WTC11 (cell line): ENCODE results near the gene RAB25. TPM values are rescaled to one million over a fixed set of nuclear protein-coding genes. Genes with fewer than 3 reads are reported as not detected.
A peak's percentile ranks its signal among the peaks of the same experiment; 100 is the strongest.

ENCODE experiments used
- ATAC-seq: fragments of 200-7000 bp; cut with Tn5 transposase; 2 replicates; pipeline ENCODE4 v1.10.0; 2021; ENCODE audit warnings: mild to moderate bottlenecking, moderate library complexity
- CTCF ChIA-PET: fragments of 300-600 bp; sonication (Branson Sonifier 250); formaldehyde crosslinking; loops from one replicate; lab custom pipeline; 2021; ENCODE audit warnings: antibody characterized with exemption; lab: Charles Lee
- POLR2A ChIA-PET: fragments of 350-600 bp; sonication (Branson Sonifier 250); formaldehyde crosslinking; loops from one replicate; lab custom pipeline; 2021; ENCODE audit warnings: antibody characterized with exemption; lab: Charles Lee
- DNase-seq: peaks from one replicate; pipeline ENCODE4 v3.0.0; 2021; ENCODE audit warnings: low spot score
- H3K27ac Mint-ChIP-seq: 2 replicates; pipeline ENCODE4 v1.8.0; 2021; ENCODE audit warnings: mixed read lengths
- H3K27me3 Mint-ChIP-seq: 2 replicates; pipeline ENCODE4 v1.8.0; 2021; ENCODE audit warnings: low read depth, mild to moderate bottlenecking, moderate library complexity, mixed read lengths
- H3K36me3 Mint-ChIP-seq: 2 replicates; pipeline ENCODE4 v1.8.0; 2021; ENCODE audit warnings: mixed read lengths
- H3K4me1 Mint-ChIP-seq: 2 replicates; pipeline ENCODE4 v1.8.0; 2022; ENCODE audit warnings: mixed read lengths
- H3K4me3 Mint-ChIP-seq: 2 replicates; pipeline ENCODE4 v1.8.0; 2021; ENCODE audit warnings: mild to moderate bottlenecking, moderate library complexity, mixed read lengths
- H3K9me3 Mint-ChIP-seq: 2 replicates; pipeline ENCODE4 v1.8.0; 2021; ENCODE audit warnings: mixed read lengths
- ARID4B ChIP-seq: sonication (generic); formaldehyde crosslinking; IDR thresholded peaks from 2 replicates; pipeline ENCODE4 v1.8.0; 2023; ENCODE audit warnings: missing genetic modification reagents, mild to moderate bottlenecking, borderline replicate concordance
- CDX4 ChIP-seq: fragments of 250-450 bp; sonication (Bioruptor Pico); IDR thresholded peaks from 2 replicates; pipeline ENCODE4 v1.9.0; 2021; ENCODE audit warnings: moderate library complexity, mild to moderate bottlenecking, inconsistent platforms, borderline replicate concordance
- ESRRA ChIP-seq: sonication (generic); formaldehyde crosslinking; IDR thresholded peaks from 2 replicates; pipeline ENCODE4 v1.8.1; 2022; ENCODE audit warnings: mild to moderate bottlenecking, missing genetic modification reagents, borderline replicate concordance
- MAX ChIP-seq: sonication (generic); formaldehyde crosslinking; IDR thresholded peaks from 2 replicates; pipeline ENCODE4 v1.8.0; 2022; ENCODE audit warnings: mild to moderate bottlenecking, missing genetic modification reagents
- NFE2L1 ChIP-seq: sonication (generic); formaldehyde crosslinking; IDR thresholded peaks from 2 replicates; pipeline ENCODE4 v1.8.1; 2023; ENCODE audit warnings: missing genetic modification reagents
- NR1H2 ChIP-seq: sonication (generic); formaldehyde crosslinking; IDR thresholded peaks from 2 replicates; pipeline ENCODE4 v1.9.0; 2021; ENCODE audit warnings: mild to moderate bottlenecking, moderate library complexity, missing genetic modification reagents
- PRRX2 ChIP-seq: fragments of 250-450 bp; sonication (Bioruptor Pico); IDR thresholded peaks from 2 replicates; pipeline ENCODE4 v1.8.0; 2021; ENCODE audit warnings: mild to moderate bottlenecking
- RORB ChIP-seq: fragments of 250-450 bp; sonication (Bioruptor Pico); IDR thresholded peaks from 2 replicates; pipeline ENCODE4 v1.9.0; 2021; ENCODE audit warnings: mild to moderate bottlenecking
- SMAD4 ChIP-seq: sonication (generic); formaldehyde crosslinking; IDR thresholded peaks from 2 replicates; pipeline ENCODE4 v1.8.0; 2022; ENCODE audit warnings: mild to moderate bottlenecking, missing genetic modification reagents
- TEAD1 ChIP-seq: sonication (generic); formaldehyde crosslinking; IDR thresholded peaks from 2 replicates; pipeline ENCODE4 v1.8.0; 2022; ENCODE audit warnings: mild to moderate bottlenecking, missing genetic modification reagents
- TP53 ChIP-seq: sonication (generic); formaldehyde crosslinking; IDR thresholded peaks from 2 replicates; pipeline ENCODE4 v1.8.1; 2023; ENCODE audit warnings: mild to moderate bottlenecking, missing genetic modification reagents
- USF1 ChIP-seq: sonication (generic); formaldehyde crosslinking; IDR thresholded peaks from 2 replicates; pipeline ENCODE4 v1.8.0; 2022; ENCODE audit warnings: mild to moderate bottlenecking, missing genetic modification reagents
- USF2 ChIP-seq: sonication (generic); formaldehyde crosslinking; IDR thresholded peaks from 2 replicates; pipeline ENCODE4 v1.8.1; 2023; ENCODE audit warnings: mild to moderate bottlenecking, missing genetic modification reagents, moderate library complexity
- ZNF396 ChIP-seq: fragments of 250-450 bp; sonication (Bioruptor Pico); IDR thresholded peaks from 2 replicates; pipeline ENCODE4 v1.8.0; 2021; ENCODE audit warnings: mild to moderate bottlenecking, moderate library complexity, borderline replicate concordance
- total RNA-seq: library from RNA; stranded (reverse); gene quantifications from 3 replicates; pipeline ENCODE4 v1.2.3, GENCODE V29; 2021
- TF ChIP-seq, protein P1 (sequence below): sonication (generic); formaldehyde crosslinking; IDR thresholded peaks from 2 replicates; pipeline ENCODE4 v1.8.1; 2023; ENCODE audit warnings: mild to moderate bottlenecking, missing genetic modification reagents

The RAB25 gene
- total RNA-seq, 1 experiment from 2014 or later: 61.9 TPM

DNA sequence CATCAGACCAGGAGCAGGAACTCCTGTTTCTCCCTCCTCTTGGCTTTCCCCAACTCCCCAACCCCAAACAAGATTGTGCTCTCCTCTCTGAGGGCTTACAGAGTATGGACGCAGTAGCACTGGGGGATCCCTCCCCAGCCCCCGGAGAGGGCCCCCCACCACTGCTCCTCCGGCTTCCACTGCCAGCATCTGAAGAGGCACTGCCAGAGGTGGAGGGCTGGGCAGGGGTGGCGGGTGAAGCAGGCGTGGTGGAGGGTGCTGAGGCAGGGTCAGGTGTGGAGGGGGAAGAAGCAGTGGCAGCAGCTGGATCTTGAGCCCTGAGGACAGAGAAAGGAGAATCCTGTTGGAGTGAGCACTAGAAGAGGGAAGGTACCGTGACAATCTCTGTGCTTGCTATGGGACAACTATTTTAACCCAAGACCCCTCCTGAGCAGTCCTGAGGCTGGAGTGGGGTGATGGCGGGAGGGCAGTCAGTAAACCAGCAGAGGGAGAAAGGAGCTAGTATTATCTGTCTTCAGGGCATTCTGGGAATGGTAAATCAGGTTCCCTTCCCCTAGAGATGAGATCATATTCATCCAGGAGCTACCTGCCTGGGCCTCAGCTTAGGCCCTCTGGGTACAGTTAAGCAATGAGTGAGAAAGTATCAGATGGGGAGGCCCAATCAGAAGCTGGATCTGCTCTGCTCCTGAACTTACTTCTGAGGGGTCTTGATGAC, 9.8 kb upstream of the RAB25 start (continued):
- TF ChIP-seq CDX4 (CRISPR knock-in tag) (no peak), SMAD4 (no peak)
- TF ChIP-seq, protein P1, sequence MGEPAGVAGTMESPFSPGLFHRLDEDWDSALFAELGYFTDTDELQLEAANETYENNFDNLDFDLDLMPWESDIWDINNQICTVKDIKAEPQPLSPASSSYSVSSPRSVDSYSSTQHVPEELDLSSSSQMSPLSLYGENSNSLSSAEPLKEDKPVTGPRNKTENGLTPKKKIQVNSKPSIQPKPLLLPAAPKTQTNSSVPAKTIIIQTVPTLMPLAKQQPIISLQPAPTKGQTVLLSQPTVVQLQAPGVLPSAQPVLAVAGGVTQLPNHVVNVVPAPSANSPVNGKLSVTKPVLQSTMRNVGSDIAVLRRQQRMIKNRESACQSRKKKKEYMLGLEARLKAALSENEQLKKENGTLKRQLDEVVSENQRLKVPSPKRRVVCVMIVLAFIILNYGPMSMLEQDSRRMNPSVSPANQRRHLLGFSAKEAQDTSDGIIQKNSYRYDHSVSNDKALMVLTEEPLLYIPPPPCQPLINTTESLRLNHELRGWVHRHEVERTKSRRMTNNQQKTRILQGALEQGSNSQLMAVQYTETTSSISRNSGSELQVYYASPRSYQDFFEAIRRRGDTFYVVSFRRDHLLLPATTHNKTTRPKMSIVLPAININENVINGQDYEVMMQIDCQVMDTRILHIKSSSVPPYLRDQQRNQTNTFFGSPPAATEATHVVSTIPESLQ (CRISPR knock-in tag): no peak
- TF ChIP-seq, all 79 proteins: peak for 0

DNA sequence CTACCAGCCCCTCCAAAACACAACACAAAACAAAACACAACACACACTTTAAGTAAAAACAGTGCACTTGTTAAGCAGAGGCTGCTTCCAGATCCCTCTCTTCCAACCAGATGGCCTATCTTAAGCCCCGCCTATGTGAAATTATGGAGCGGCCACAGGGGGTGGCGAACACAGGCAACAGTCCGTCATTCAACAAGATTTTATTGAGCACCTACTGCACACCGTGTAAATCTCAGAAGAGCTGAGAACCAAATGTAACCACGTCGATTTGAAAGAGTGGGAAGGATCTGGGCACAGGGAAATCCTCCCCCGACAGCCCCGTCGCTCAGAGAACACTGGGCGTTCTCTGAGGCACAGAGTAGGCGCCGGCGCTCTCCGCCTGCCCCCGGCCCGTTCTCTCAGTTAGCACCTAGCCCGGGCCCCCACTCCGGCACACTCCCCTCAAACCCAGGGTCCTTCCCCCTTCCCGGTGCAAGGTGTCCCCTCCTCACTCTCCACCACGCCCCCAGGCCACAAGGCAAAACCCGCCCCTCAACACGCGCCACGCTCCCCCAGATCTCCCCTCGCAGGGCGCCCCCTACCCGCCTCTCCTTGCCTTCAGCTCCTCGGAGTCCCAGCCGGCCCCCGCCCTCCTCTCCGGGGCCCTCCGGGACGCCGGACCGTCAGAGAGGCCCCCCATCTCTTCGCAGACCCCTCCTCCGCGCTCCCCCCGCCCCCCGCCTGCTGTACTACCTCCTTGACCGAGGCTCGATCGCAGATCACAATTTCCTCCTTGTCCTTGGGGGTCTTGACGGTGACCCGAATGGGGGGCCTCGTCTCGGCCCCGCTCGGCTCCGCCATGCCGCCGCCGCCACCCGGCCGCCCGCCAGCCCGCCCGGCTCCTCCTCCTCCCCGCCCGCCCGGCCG, 7.8 kb upstream of the RAB25 start:
- H3K36me3 Mint-ChIP-seq: peaks cover 26% of the 10 kb centered on the region

More for the DNA sequence above, 7.8 kb upstream of the RAB25 start:
- CTCF ChIA-PET: interaction anchor here (0.6 to 7.0 kb wide), 22 partner anchors 8 to 162 kb away, joined by 3 to 52 read pairs (median 6); partner anchors contain the start of genes ARHGEF2, MEX3A and RAB25
- Mint-ChIP-seq H3K4me3 (peak overlapping the region; percentile 98), H3K9me3 (no peaks in the 10 kb centered on the region), H3K27ac (peak overlapping the region; percentile 96), H3K27me3 (no peaks in the 10 kb centered on the region), H3K4me1 (peaks cover 15% of the 10 kb centered on the region)
- peak; percentile 91 for DNase-seq
- TF ChIP-seq TP53 (CRISPR knock-in tag) (no peak), NR1H2 (CRISPR knock-in tag) (no peak), NFE2L1 (CRISPR knock-in tag) (0 out of 2 replicates have a peak, but pooled peaks have one; percentile 41), ESRRA (CRISPR knock-in tag) (no peak), RORB (0 out of 2 replicates have a peak, but pooled peaks have one; percentile 46), PRRX2 (no peak), MAX (CRISPR knock-in tag) (peak; percentile 57; the same call in 1 of the 2 replicates), ZNF396 (CRISPR knock-in tag) (no peak), USF1 (no peak; the same call in 1 of the 2 replicates), TEAD1 (no peak), ARID4B (peak; percentile 43; the same call in 1 of the 2 replicates), USF2 (CRISPR knock-in tag) (peak; percentile 16; the same call in 1 of the 2 replicates)
- ATAC-seq: peak; percentile 51
- POLR2A ChIA-PET: interaction anchor here (0.6 to 1.5 kb wide), 7 partner anchors 13 to 77 kb away, joined by 3 to 10 read pairs (median 3); partner anchors contain the start of genes ARHGEF2 and MEX3A
